ENCODE data around the gene ARHGAP40.

ARHGAP40 gene

GRCh38 chr20:38692436-38693411 lies 91.1 kb downstream of the ARHGAP40 start:
- peak; percentile 33 for DNase-seq

GRCh38 chr20:38697306-38697705 lies 95.7 kb downstream of the ARHGAP40 start:
- DNase-seq = no peak

GRCh38 chr20:38698541-38698940 lies 96.9 kb downstream of the ARHGAP40 start:
- DNase-seq = no peak

- DNase-seq = no peak
These were observed 98.5 kb downstream of the ARHGAP40 start for GRCh38 chr20:38700141-38700540.
